HL-60/S4 treated with phorbol 12-myristate 13-acetate at 8.2 ng/mL for 4 days and 3 days (cell line): ENCODE data around the gene TJAP1.

Experiments used
- in situ Hi-C: fragments of 300-500 bp; cut with MboI; formaldehyde crosslinking; loops from 2 replicates; pipeline ENCODE4 v1.15.0; 2022; ENCODE audit warnings: low sequenced_read_pairs

TJAP1 gene

GRCh38 chr6:43503443-43503842 is 26.1 kb downstream of the TJAP1 start:
- in situ Hi-C loops = no loop called here

- in situ Hi-C loops = no loop called here
These were observed 27.6 kb downstream of the TJAP1 start for GRCh38 chr6:43504756-43505593.

- in situ Hi-C loops = no loop called here
These were observed 28.3 kb downstream of the TJAP1 start for GRCh38 chr6:43505718-43506117.

- in situ Hi-C loops = no loop called here
These were observed 28.8 kb downstream of the TJAP1 start for GRCh38 chr6:43506171-43506570.

GRCh38 chr6:43506667-43507471 is 29.5 kb downstream of the TJAP1 start:
- in situ Hi-C loops = no loop called here

GRCh38 chr6:43508481-43509141 is 31.2 kb downstream of the TJAP1 start:
- in situ Hi-C loops = no loop called here

- in situ Hi-C loops = no loop called here
These were observed 32.0 kb downstream of the TJAP1 start for GRCh38 chr6:43509142-43509983.

GRCh38 chr6:43509984-43510826 is 32.8 kb downstream of the TJAP1 start, which contains the start of gene LRRC73:
LRRC73 (minus strand) TSS chr6:43510346; CDS start chr6:43509785, 561 bp downstream.
- in situ Hi-C loops = no loop called here

- in situ Hi-C loops = no loop called here
These were observed 33.4 kb downstream of the TJAP1 start for GRCh38 chr6:43510827-43511163.

GRCh38 chr6:43511824-43512415 is 34.5 kb downstream of the TJAP1 start:
- in situ Hi-C loops = no loop called here

GRCh38 chr6:43515808-43516207 is 38.4 kb downstream of the TJAP1 start:
- in situ Hi-C loops = no loop called here

- in situ Hi-C loops = no loop called here
These were observed 39.0 kb downstream of the TJAP1 start for GRCh38 chr6:43516367-43516696.

GRCh38 chr6:43516697-43517504 is 39.5 kb downstream of the TJAP1 start, which contains the start of the genes POLR1C and YIPF3:
POLR1C (plus strand) TSS chr6:43517089; CDS start chr6:43517110, 21 bp downstream.
YIPF3 (minus strand) TSS chr6:43516926; CDS start chr6:43516807, 119 bp downstream.
- in situ Hi-C loops = no loop called here

- in situ Hi-C loops = no loop called here
These were observed 40.4 kb downstream of the TJAP1 start for GRCh38 chr6:43517505-43518357.

- in situ Hi-C loops = no loop called here
These were observed 42.7 kb downstream of the TJAP1 start for GRCh38 chr6:43520097-43520496.

GRCh38 chr6:43521836-43522235 is 44.5 kb downstream of the TJAP1 start:
- in situ Hi-C loops = no loop called here

GRCh38 chr6:43522547-43523261 is 45.3 kb downstream of the TJAP1 start:
- in situ Hi-C loops = no loop called here
